CD4-positive, alpha-beta memory T cell (primary cell): Measurements from ENCODE around the gene TVP23A. TPM values are rescaled to one million over a fixed set of nuclear protein-coding genes. Genes with fewer than 3 reads are reported as not detected.
"Not testable (repeated sequence)": the region's sequence is repeated elsewhere in the genome, so short reads cannot be mapped to it uniquely, and the experiment has no call there.

ENCODE experiments used
- CTCF ChIA-PET: fragments of 350-600 bp; sonication (Branson Sonifier 250); formaldehyde crosslinking; loops from one replicate; lab custom pipeline; 2021; ENCODE audit warnings: inconsistent platforms; ENCODE audit not compliant: partially characterized antibody; lab: Charles Lee
- POLR2A ChIA-PET: fragments of 350-600 bp; sonication (Branson Sonifier 250); formaldehyde crosslinking; loops from one replicate; lab custom pipeline; 2021; ENCODE audit not compliant: partially characterized antibody; lab: Charles Lee
- DNase-seq, 5 donors: peaks; one replicate each; pipeline versions ENCODE4 v3.0.0 to v3.0.0-alpha.2; 2020 to 2022; ENCODE audit warnings: mixed read lengths in 1 of 5
- H3K27ac ChIP-seq: one replicate; pipeline ENCODE4 v1.7.0; 2013; ENCODE audit warnings: low read depth, low read length
- H3K27me3 ChIP-seq: 2 replicates; pipeline ENCODE4 v1.7.0; 2013; ENCODE audit warnings: mild to moderate bottlenecking, low read length, moderate library complexity; ENCODE audit not compliant: insufficient read depth
- H3K36me3 ChIP-seq: 2 replicates; pipeline ENCODE4 v1.7.0; 2013; ENCODE audit warnings: mild to moderate bottlenecking, low read length, moderate library complexity; ENCODE audit not compliant: insufficient read depth
- H3K4me1 ChIP-seq: 2 replicates; pipeline ENCODE4 v1.7.0; 2013; ENCODE audit warnings: mild to moderate bottlenecking, low read length, moderate library complexity; ENCODE audit not compliant: insufficient read depth
- H3K4me3 ChIP-seq, 2 donors: one replicate each; pipeline ENCODE4 v1.7.0; 2013; ENCODE audit warnings: low read length in 2 of 2, mild to moderate bottlenecking in 1 of 2
- H3K9me3 ChIP-seq, 2 donors: one replicate each; pipeline ENCODE4 v1.7.0; 2013; ENCODE audit warnings: low read length in 2 of 2, control low read depth in 1 of 2; ENCODE audit not compliant: control insufficient read depth in 1 of 2
- H3K27ac Mint-ChIP-seq, 7 donors: one replicate each; pipeline ENCODE4 v1.8.0; 2020 to 2021; ENCODE audit warnings: mixed read lengths in 7 of 7, mild to moderate bottlenecking in 6 of 7, inconsistent platforms in 3 of 7, moderate library complexity in 3 of 7
- H3K27me3 Mint-ChIP-seq, 2 donors: one replicate each; pipeline ENCODE4 v1.8.0; 2020 to 2021; ENCODE audit warnings: mixed read lengths in 2 of 2
- H3K36me3 Mint-ChIP-seq, 2 donors: one replicate each; pipeline ENCODE4 v1.8.0; 2020 to 2021; ENCODE audit warnings: mixed read lengths in 2 of 2, inconsistent platforms in 1 of 2, mild to moderate bottlenecking in 1 of 2
- H3K4me1 Mint-ChIP-seq, 4 donors: one replicate each; pipeline ENCODE4 v1.8.0; 2020 to 2021; ENCODE audit warnings: mixed read lengths in 4 of 4, mild to moderate bottlenecking in 1 of 4
- H3K4me3 Mint-ChIP-seq, 8 donors: one replicate each; pipeline ENCODE4 v1.8.0; 2020 to 2021; ENCODE audit warnings: mixed read lengths in 8 of 8, mild to moderate bottlenecking in 7 of 8, moderate library complexity in 6 of 8, inconsistent platforms in 3 of 8
- H3K9me3 Mint-ChIP-seq, 8 donors: one replicate each; pipeline ENCODE4 v1.8.0; 2020 to 2021; ENCODE audit warnings: mixed read lengths in 8 of 8, mild to moderate bottlenecking in 5 of 8, inconsistent platforms in 3 of 8, moderate library complexity in 1 of 8
- intact Hi-C: fragments of 100-400 bp; cut with micrococcal nuclease; formaldehyde crosslinking; loops from one replicate; pipeline ENCODE4 v1.15.1; 2023
- polyA plus RNA-seq, 2 donors: library from polyadenylated mRNA; unstranded; fragments of 300-500 nt; fragmentation: Illumina TruSeq; gene quantifications; one replicate each; pipeline ENCODE4 v1.2.3, GENCODE V29; 2021
- total RNA-seq, 2 experiments: library from RNA; stranded (reverse); gene quantifications; one replicate each; pipeline ENCODE4 v1.2.3, GENCODE V29; 2021

The TVP23A gene
- total and polyA plus RNA-seq, 4 experiments from 2014 or later, result 0.18 TPM; not detected in 3

DNA sequence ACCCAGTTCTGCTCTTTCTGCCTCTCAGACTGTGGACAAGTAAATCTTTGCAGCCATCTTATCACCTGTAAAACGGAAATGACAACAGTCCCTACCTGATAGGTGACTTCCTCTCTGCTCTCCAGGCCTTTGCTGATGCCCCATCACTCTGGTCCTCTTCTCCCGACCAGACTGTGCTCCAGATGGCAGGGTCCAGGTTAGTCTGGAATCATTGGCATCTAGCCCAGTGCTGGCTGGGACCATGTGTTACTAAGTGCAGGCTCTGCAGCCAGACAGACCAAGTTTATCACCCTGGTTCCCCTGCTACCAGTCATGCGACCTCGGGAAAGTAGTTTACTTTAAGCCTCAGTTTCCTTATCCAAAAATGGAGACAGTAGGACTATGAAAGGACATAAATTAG is 76.8 kb downstream of the TVP23A start:
- Mint-ChIP-seq H3K9me3 (peaks cover 0 to 2% (median 0%) of the 10 kb centered on the region in 8 donors), H3K27me3 (no peaks in the 10 kb centered on the region), H3K4me3 (no peak overlapping the region), H3K36me3 (peaks cover 9 to 10% of the 10 kb centered on the region in 2 donors), H3K27ac (peak overlapping the region in 3 of 7 donors; percentile 23 to 60 (median 36)), H3K4me1 (peaks cover 19 to 41% (median 29%) of the 10 kb centered on the region in 4 donors)
- ChIA-PET POLR2A (no interaction called here), CTCF (interaction anchor here (1.1 to 1.3 kb wide), 2 partner anchors 220 to 227 kb away, joined by 4 to 5 read pairs; no protein-coding TSS in a partner anchor)
- Histone ChIP-seq H3K9me3 (no peaks in the 10 kb centered on the region), H3K36me3 (no peaks in the 10 kb centered on the region), H3K4me3 (no peak overlapping the region), H3K27me3 (no peaks in the 10 kb centered on the region), H3K27ac (no peak overlapping the region), H3K4me1 (peaks cover 34% of the 10 kb centered on the region)
- intact Hi-C loops, result loop anchor here (5.0 kb wide), 1 partner anchor 1780 kb away; the partner anchor contains the start of gene USP7
- no peak for DNase-seq

DNA sequence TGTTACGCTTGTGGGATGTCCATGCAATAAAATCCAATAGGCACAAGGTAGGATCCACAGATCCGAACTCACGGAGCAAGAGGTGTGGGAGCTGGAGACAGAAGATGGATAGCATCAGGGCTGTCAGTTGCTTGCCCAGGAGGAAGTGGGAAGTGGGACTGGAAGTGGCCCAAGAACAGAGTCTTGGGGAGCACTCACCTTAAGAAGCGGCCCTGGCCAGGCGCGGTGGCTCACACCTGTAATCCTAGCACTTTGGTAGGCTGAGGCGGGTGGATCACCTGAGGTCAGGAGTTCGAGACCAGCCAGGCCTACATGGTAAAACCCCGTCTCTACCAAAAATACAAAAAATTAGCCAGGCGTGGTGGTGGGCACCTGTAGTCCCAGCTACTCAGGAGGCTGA is 77.3 kb downstream of the TVP23A start:
- H3K9me3 Mint-ChIP-seq, DNase-seq, H3K4me3 ChIP-seq, POLR2A ChIA-PET, CTCF ChIA-PET, H3K9me3 ChIP-seq, H3K36me3 Mint-ChIP-seq, H3K27me3 ChIP-seq, H3K27me3 Mint-ChIP-seq, H3K4me3 Mint-ChIP-seq, H3K36me3 ChIP-seq, H3K27ac ChIP-seq: not testable (repeated sequence)
- H3K4me1 ChIP-seq, result peaks cover 34% of the 10 kb centered on the region
- intact Hi-C loops, result loop anchor here (5.0 kb wide), 1 partner anchor 1779 kb away; the partner anchor contains the start of gene USP7
- H3K4me1 Mint-ChIP-seq, result peaks cover 19 to 41% (median 30%) of the 10 kb centered on the region in 4 donors
- peak overlapping the region in 3 of 7 donors; percentile 23 to 80 (median 37) for H3K27ac Mint-ChIP-seq

DNA sequence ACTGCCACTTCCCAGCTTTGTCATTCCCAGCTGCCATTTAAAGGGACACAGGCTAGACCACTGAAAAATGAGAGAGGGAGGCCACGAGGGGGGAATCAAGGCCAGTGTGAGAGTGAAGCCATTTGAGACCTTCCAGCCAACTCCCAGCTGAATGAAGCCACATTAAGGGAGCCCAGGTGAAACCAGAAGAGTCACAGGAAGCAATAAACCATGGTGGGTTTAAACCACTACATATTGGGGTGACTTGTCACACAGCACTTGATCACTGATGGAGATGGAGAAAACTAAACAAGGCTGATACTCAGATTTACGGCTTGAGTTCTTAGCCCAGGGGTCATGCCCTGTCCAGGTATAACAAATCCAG is 77.8 kb downstream of the TVP23A start:
- H3K4me3 Mint-ChIP-seq, result no peak overlapping the region
- Histone ChIP-seq H3K9me3 (no peaks in the 10 kb centered on the region), H3K4me1 (peaks cover 33% of the 10 kb centered on the region), H3K27ac (no peak overlapping the region), H3K4me3 (no peak overlapping the region), H3K27me3 (no peaks in the 10 kb centered on the region), H3K36me3 (no peaks in the 10 kb centered on the region)
- H3K36me3 Mint-ChIP-seq, result peaks cover 6 to 8% of the 10 kb centered on the region in 2 donors
- H3K27me3 Mint-ChIP-seq, result no peaks in the 10 kb centered on the region
- intact Hi-C loops, result loop anchor here (5.0 kb wide), 1 partner anchor 1779 kb away; the partner anchor contains the start of gene USP7
- POLR2A ChIA-PET, result no interaction called here
- peaks cover 0 to 2% (median 0%) of the 10 kb centered on the region in 8 donors for H3K9me3 Mint-ChIP-seq
- CTCF ChIA-PET, result interaction anchor here (0.5 to 9.2 kb wide), 3 partner anchors 178 to 421 kb away, joined by 3 to 171 read pairs (median 3); no protein-coding TSS in a partner anchor
- H3K4me1 Mint-ChIP-seq, result peaks cover 19 to 37% (median 28%) of the 10 kb centered on the region in 4 donors
- DNase-seq, result no peak
- H3K27ac Mint-ChIP-seq, result peak overlapping the region in 3 of 7 donors; percentile 29 to 80 (median 38)

DNA sequence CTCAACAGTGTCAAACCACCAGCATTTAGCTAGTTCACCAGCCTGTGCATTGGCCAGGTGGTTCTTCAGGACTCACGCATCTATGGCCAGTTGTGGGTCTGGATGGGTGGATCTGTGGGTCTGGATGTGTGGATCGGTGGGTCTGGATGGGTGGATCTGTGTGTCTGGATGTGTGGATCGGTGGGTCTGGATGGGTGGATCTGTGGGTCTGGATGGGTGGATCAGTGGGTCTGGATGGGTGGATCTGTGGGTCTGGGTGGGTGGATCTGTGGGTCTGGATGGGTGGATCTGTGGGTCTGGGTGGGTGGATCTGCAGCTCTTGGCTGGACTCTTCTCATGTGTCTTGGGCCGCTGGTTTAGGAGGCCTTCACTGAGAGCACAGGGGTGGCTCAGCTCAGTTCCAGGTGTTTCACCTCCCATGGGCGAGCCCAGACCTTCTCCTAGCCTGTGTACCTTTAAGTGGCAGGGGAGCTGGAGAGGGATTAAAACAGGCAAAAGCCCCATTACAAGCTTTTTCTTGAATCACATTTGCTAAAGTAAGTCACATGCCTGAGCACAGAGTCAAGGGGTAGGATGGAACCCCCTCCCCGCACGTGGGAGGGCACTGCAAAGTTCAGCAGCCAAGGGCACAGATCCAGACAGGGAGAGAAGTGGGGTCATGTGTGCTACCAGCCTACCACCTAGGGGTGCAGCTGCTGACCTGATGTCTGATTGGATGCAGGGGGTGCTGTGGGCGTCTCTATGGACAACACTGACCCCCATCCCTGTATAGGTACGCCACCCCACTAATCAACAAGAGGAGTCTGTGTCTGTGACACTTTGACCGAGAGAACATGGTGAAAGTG is 78.4 kb downstream of the TVP23A start:
- H3K4me1 ChIP-seq, result peaks cover 29% of the 10 kb centered on the region
- peaks cover 0 to 2% (median 0%) of the 10 kb centered on the region in 8 donors for H3K9me3 Mint-ChIP-seq
- no peak overlapping the region for H3K4me3 ChIP-seq
- no peak for DNase-seq
- H3K36me3 ChIP-seq, result no peaks in the 10 kb centered on the region
- intact Hi-C loops, result loop anchor here (5.0 kb wide), 1 partner anchor 1778 kb away; the partner anchor contains the start of gene USP7
- ChIA-PET POLR2A (interaction anchor here (0.6 kb wide), 1 partner anchor 1649 kb away, joined by 3 read pairs; the partner anchor contains the start of gene HAPSTR1), CTCF (interaction anchor here (0.5 to 9.2 kb wide), 6 partner anchors 178 to 487 kb away, joined by 3 to 171 read pairs (median 5); no protein-coding TSS in a partner anchor)
- H3K27ac Mint-ChIP-seq, result peak overlapping the region in 4 of 7 donors; percentile 38 to 82 (median 60)
- H3K27me3 ChIP-seq, result no peaks in the 10 kb centered on the region
- no peak overlapping the region for H3K4me3 Mint-ChIP-seq
- H3K36me3 Mint-ChIP-seq, result peaks cover 2 to 3% of the 10 kb centered on the region in 2 donors
- no peaks in the 10 kb centered on the region for H3K9me3 ChIP-seq
- H3K27me3 Mint-ChIP-seq, result no peaks in the 10 kb centered on the region
- no peak overlapping the region for H3K27ac ChIP-seq
- H3K4me1 Mint-ChIP-seq, result peaks cover 15 to 31% (median 24%) of the 10 kb centered on the region in 4 donors

DNA sequence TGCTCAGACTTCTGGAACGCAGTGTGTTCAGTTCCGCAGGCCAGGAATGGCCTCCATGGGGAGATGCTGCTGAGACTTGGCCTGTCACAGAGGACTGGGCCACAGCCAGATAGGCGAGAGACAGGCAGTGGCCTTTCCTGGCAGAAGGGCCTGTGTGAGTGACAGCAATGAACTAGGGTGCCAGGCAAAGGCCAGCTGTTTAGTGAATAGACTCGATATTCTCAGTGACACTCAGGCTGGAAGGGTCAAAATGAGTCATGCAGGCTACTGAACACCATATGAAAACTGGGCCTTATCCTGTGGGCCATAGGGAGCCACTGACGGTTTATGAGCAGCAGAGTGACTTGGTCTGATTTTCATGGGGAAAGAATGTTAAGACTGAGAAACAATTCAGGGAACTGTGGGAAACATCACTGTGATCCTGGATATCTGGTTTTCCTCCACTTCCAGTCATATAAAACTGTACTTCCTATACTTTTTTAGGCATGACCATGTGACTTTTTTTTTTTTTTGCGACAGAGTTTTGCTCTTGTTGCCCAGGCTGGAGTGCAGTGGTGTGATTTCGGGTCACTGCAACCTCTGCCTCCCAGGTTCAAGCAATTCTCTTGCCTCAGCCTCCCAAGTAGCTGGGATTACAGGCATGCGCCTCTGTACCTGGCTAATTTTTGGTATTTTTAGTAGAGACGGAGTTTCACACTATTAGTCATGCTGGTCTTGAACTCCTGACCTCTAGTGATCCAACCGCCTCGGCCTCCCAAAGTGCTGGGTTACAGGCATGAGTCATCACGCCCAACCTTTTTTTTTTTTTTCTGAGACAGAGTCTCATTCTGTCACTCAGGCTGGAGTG is 80.1 kb downstream of the TVP23A start:
- no peaks in the 10 kb centered on the region for H3K36me3 Mint-ChIP-seq
- H3K27me3 Mint-ChIP-seq, result no peaks in the 10 kb centered on the region
- Histone ChIP-seq H3K27me3 (no peaks in the 10 kb centered on the region), H3K4me3 (no peak overlapping the region), H3K4me1 (peaks cover 19% of the 10 kb centered on the region), H3K36me3 (no peaks in the 10 kb centered on the region), H3K9me3 (no peaks in the 10 kb centered on the region), H3K27ac (no peak overlapping the region)
- peak overlapping the region in 3 of 7 donors; percentile 24 to 75 (median 32) for H3K27ac Mint-ChIP-seq
- H3K4me1 Mint-ChIP-seq, result peaks cover 8 to 18% (median 14%) of the 10 kb centered on the region in 4 donors
- intact Hi-C loops, result no loop called here
- H3K9me3 Mint-ChIP-seq, result peaks cover 0 to 2% (median 0%) of the 10 kb centered on the region in 8 donors
- peak in 1 of 5 donors; percentile 61 for DNase-seq
- ChIA-PET POLR2A (no interaction called here), CTCF (interaction anchor here (0.6 to 9.2 kb wide), 8 partner anchors 8 to 481 kb away, joined by 3 to 171 read pairs (median 10); no protein-coding TSS in a partner anchor)
- peak overlapping the region in 2 of 8 donors; percentile 7 to 45 for H3K4me3 Mint-ChIP-seq

DNA sequence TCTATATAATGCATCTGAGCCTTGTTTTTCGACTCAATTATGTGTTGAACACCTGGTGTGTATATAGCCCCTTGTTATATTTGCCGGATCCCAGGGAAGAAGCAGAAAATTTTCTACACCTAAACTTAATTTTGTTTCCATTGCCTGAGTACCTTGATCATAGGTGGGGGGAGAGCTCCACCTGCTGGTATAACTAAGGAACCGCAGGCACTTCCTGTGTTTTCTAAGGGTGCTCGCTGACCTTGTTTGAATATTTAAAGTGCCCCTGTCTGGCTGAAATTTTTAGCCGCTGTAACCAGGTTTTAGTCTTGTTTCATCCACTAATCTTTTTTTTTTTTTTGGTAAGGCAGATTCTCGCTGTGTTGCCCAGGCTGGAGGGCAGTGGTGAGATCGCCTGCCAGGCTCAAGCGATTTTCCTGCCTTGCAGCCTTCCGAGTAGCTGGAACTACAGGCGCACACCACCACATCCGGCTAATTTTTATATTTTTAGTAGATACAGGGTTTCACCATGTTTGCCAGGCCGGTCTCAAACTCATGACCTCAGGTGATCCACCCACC is 81.4 kb downstream of the TVP23A start:
- H3K9me3 ChIP-seq, result no peaks in the 10 kb centered on the region
- peak overlapping the region in 1 of 2 donors; percentile 20 for H3K4me3 ChIP-seq
- peak overlapping the region; percentile 19 for H3K27ac ChIP-seq
- POLR2A ChIA-PET, result interaction anchor here (0.6 kb wide), 2 partner anchors 272 to 1858 kb away, joined by 3 to 5 read pairs; no protein-coding TSS in a partner anchor
- intact Hi-C loops, result loop anchor here (1.0 kb wide), 3 partner anchors 216 to 423 kb away; no protein-coding TSS in a partner anchor
- H3K36me3 ChIP-seq, result no peaks in the 10 kb centered on the region
- Mint-ChIP-seq H3K27me3 (no peaks in the 10 kb centered on the region), H3K27ac (peak overlapping the region; percentile 36 to 91 (median 86)), H3K4me1 (peaks cover 3 to 12% (median 9%) of the 10 kb centered on the region in 4 donors), H3K36me3 (peaks cover 0 to 4% of the 10 kb centered on the region in 2 donors), H3K4me3 (peak overlapping the region; percentile 64 to 82 (median 74)), H3K9me3 (peaks cover 0 to 2% (median 0%) of the 10 kb centered on the region in 8 donors)
- CTCF ChIA-PET, result interaction anchor here (0.6 to 9.2 kb wide), 20 partner anchors 9 to 1586 kb away, joined by 3 to 171 read pairs (median 3); no protein-coding TSS in a partner anchor
- DNase-seq, result peak; percentile 76 to 78 (median 78)
- H3K27me3 ChIP-seq, result no peaks in the 10 kb centered on the region
- peaks cover 14% of the 10 kb centered on the region for H3K4me1 ChIP-seq
